Measurements from ENCODE around the gene PGP.

PGP gene

GRCh38 chr16:2212362-2213324, 2.0 kb downstream of the PGP start:
- Histone ChIP-seq H3K4me3 (peak overlapping the region; percentile 87), H3K27ac (no peak overlapping the region)
- TF ChIP-seq, protein P1, sequence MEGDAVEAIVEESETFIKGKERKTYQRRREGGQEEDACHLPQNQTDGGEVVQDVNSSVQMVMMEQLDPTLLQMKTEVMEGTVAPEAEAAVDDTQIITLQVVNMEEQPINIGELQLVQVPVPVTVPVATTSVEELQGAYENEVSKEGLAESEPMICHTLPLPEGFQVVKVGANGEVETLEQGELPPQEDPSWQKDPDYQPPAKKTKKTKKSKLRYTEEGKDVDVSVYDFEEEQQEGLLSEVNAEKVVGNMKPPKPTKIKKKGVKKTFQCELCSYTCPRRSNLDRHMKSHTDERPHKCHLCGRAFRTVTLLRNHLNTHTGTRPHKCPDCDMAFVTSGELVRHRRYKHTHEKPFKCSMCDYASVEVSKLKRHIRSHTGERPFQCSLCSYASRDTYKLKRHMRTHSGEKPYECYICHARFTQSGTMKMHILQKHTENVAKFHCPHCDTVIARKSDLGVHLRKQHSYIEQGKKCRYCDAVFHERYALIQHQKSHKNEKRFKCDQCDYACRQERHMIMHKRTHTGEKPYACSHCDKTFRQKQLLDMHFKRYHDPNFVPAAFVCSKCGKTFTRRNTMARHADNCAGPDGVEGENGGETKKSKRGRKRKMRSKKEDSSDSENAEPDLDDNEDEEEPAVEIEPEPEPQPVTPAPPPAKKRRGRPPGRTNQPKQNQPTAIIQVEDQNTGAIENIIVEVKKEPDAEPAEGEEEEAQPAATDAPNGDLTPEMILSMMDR (IDR thresholded peaks at IDR 0.05) = no peak
- DNase-seq (ENCODE audit: low spot score) = no peak

- TF ChIP-seq, protein P1 (IDR thresholded peaks at IDR 0.05) = no peak
- Histone ChIP-seq H3K4me3 (no peak overlapping the region), H3K27ac (no peak overlapping the region)
- DNase-seq (ENCODE audit: low spot score) = no peak
Measured at GRCh38 chr16:2211923-2212347, 2.7 kb downstream of the PGP start.

- H3K27ac ChIP-seq = no peak within 1 kb of the TSS
- TF ChIP-seq, protein P1 (IDR thresholded peaks at IDR 0.05) = no peak
- no peak within 1 kb of the TSS for H3K4me3 ChIP-seq
- DNase-seq (ENCODE audit: low spot score) = no peak
Measured at GRCh38 chr16:2210386-2211365, 4.0 kb downstream of the PGP start, which contains the start of gene BRICD5. BRICD5 (minus strand) TSS chr16:2210863; CDS start chr16:2210833, 30 bp downstream.

DNA sequence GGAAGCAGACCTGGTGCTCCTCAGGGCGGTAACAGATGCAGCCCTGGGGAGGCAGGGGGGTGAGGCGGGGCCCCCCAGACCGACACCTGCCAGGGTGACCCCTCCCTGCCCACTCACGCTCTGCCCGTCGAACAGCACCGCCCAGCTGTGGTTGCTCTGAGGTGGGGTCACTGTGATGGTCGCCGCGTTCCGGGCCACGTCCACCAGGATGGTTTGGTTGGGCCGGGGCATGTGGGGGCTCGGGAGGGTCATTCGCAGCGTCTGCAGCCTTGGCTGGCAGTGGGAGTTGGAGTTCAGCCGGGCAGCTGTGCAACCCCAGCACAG, 4.7 kb downstream of the PGP start:
- no peak overlapping the region for H3K27ac ChIP-seq
- no peak for DNase-seq (ENCODE audit: low spot score)
- TF ChIP-seq, protein P1 (IDR thresholded peaks at IDR 0.05) = no peak
- no peak overlapping the region for H3K4me3 ChIP-seq

GRCh38 chr16:2209258-2210008, 5.2 kb downstream of the PGP start:
- TF ChIP-seq, protein P1 (IDR thresholded peaks at IDR 0.05) = no peak
- Histone ChIP-seq H3K27ac (no peak overlapping the region), H3K4me3 (no peak overlapping the region)
- no peak for DNase-seq (ENCODE audit: low spot score)

- TF ChIP-seq, protein P1 (IDR thresholded peaks at IDR 0.05) = no peak
- no peak overlapping the region for H3K4me3 ChIP-seq
- DNase-seq (ENCODE audit: low spot score) = no peak
- no peak overlapping the region for H3K27ac ChIP-seq
Measured at GRCh38 chr16:2208772-2209171, 5.9 kb downstream of the PGP start.
